Activated CD8-positive, alpha-beta T cell treated with anti-CD3 and anti-CD28 coated beads, Interleukin-2, amount 10 ng/mL, durations not matched to agents 7 days and 5 days (primary cell): ENCODE results near the gene NALCN. TPM values are rescaled to one million over a fixed set of nuclear protein-coding genes. Genes with fewer than 3 reads are reported as not detected.

Experiments used
- ATAC-seq: fragments of 150-1000 bp; cut with Tn5 transposase; one replicate; pipeline ENCODE4 v1.10.0; 2021; ENCODE audit warnings: moderate library complexity
- CTCF ChIA-PET: fragments of 350-600 bp; sonication (Branson Sonifier 250); formaldehyde crosslinking; loops from one replicate; lab custom pipeline; 2021; ENCODE audit warnings: antibody characterized with exemption; lab: Charles Lee
- POLR2A ChIA-PET: fragments of 350-600 bp; sonication (Branson Sonifier 250); formaldehyde crosslinking; loops from one replicate; lab custom pipeline; 2021; ENCODE audit warnings: antibody characterized with exemption; lab: Charles Lee
- DNase-seq: peaks from one replicate; pipeline ENCODE4 v3.0.0-alpha.2; 2020
- H3K27ac Mint-ChIP-seq: one replicate; pipeline ENCODE4 v1.8.0; 2021; ENCODE audit warnings: mild to moderate bottlenecking, mixed read lengths
- H3K27me3 Mint-ChIP-seq: one replicate; pipeline ENCODE4 v1.8.0; 2021; ENCODE audit warnings: low read depth, mixed read lengths
- H3K36me3 Mint-ChIP-seq: one replicate; pipeline ENCODE4 v1.8.0; 2021; ENCODE audit warnings: low read depth, mixed read lengths
- H3K4me1 Mint-ChIP-seq: one replicate; pipeline ENCODE4 v1.8.0; 2021; ENCODE audit warnings: low read depth, mixed read lengths
- H3K4me3 Mint-ChIP-seq: one replicate; pipeline ENCODE4 v1.8.0; 2021; ENCODE audit warnings: mild to moderate bottlenecking, mixed read lengths
- H3K9me3 Mint-ChIP-seq: one replicate; pipeline ENCODE4 v1.8.0; 2022; ENCODE audit warnings: mixed read lengths; ENCODE audit not compliant: insufficient read depth
- total RNA-seq, 2 experiments: library from RNA; stranded (reverse); gene quantifications; one replicate each; pipeline ENCODE4 v1.2.3, GENCODE V29; 2021

Gene NALCN
- not detected for total RNA-seq

DNA sequence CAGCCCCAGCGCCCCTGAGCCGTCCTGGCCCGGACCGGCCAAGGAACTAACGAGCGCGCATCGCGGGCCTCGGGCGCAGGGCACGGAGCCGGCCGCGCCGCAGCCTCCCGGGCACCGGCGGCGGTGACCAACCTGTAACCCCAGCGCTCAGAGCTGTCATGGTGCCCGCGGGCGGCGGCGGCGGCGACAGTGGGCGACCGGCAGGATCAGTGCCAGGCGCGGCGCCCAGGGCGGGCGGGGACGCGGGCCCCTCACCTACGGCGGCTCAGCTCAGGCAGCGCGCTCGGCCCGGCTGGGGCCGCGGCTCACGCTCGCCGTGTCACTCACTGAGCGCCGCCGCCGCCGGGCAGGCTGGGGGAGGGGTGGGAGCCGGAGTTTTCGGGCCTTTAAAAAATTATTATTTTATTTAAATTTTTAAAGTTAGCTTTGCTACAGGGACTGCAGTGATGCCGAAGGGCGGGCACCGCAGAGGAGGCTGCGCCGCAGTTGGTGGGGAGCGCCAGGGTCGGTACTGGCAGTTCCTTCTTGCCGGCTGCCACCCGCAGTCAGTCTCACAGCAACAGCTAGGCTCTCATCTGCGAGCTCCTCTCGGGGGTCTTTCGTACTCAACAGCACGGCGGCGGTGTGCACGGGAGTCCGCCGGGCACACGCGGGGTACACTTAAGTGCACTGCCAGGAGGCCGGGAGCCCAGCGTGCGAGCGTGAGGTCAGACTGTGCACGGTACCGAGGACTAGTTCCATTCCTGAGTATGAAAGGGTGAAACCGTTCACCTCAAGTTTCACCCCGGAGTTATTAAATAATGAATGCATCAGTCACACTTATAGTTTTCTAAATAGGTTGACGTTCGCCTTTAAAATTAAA lies at the start of gene NALCN:
NALCN (minus strand) TSS at position 328 of the 862 bp plus-strand sequence. CDS start 17,382 bp downstream, outside the sequence.
- Mint-ChIP-seq H3K27ac (no peak within 1 kb of the TSS), H3K9me3 (no peaks in the 10 kb centered on the region), H3K27me3 (peaks cover 31% of the 10 kb centered on the region), H3K36me3 (no peaks in the 10 kb centered on the region), H3K4me1 (no peaks in the 10 kb centered on the region), H3K4me3 (no peak within 1 kb of the TSS)
- peak; percentile 58 for ATAC-seq
- ChIA-PET CTCF (no interaction called here), POLR2A (no interaction called here)
- DNase-seq = no peak

- no peak for DNase-seq
- Mint-ChIP-seq H3K36me3 (no peaks in the 10 kb centered on the region), H3K4me3 (no peak overlapping the region), H3K4me1 (no peaks in the 10 kb centered on the region), H3K27ac (no peak overlapping the region), H3K27me3 (no peaks in the 10 kb centered on the region), H3K9me3 (no peaks in the 10 kb centered on the region)
- ChIA-PET CTCF (no interaction called here), POLR2A (no interaction called here)
- no peak for ATAC-seq
These were observed 49.6 kb upstream of the NALCN start for GRCh38 chr13:101465877-101466276.

DNA sequence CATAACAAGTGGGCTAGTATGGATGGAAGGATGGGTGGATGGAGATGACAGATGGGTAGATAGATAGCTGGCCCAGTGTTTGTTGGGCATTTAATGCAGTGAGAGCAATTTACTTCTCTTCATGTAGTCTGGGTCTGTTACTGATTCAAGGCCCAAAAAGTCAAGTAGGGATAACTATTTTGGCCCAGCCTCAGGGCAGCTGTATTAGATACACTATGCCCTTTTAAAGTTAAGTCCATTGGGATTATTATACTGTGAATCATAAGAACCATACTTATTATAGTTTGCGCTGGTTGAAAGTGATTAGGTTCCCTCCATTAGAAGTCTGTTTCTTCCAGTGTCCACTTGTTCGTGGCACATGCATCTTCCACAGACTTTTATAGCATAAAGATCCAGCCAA lies 40.9 kb upstream of the NALCN start:
- H3K27ac Mint-ChIP-seq = no peak overlapping the region
- H3K36me3 Mint-ChIP-seq = no peaks in the 10 kb centered on the region
- H3K4me1 Mint-ChIP-seq = no peaks in the 10 kb centered on the region
- CTCF ChIA-PET = no interaction called here
- ATAC-seq (no peak), DNase-seq (no peak)
- H3K9me3 Mint-ChIP-seq = no peaks in the 10 kb centered on the region
- no peak overlapping the region for H3K4me3 Mint-ChIP-seq
- peaks cover 16% of the 10 kb centered on the region for H3K27me3 Mint-ChIP-seq
- POLR2A ChIA-PET = no interaction called here

DNA sequence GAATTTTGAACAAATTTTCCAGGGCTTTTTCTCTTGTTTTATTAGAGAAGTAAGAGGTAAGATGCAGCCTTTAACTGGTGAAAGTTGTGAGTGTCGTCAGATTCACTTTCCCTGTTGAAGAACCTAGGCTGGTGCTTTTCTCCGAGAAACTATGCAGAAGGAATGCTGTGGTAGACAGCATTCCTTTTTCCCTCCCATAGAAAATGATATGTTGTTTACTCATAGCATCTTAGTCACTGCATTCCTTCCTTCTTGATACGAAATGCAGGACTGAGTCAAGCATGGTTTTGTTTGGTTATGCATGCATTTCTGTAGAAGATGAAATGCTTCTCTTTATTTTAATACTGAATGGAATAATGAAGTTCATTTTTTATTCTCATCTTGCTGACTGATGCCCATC lies 39.6 kb upstream of the NALCN start:
- Mint-ChIP-seq H3K4me1 (no peaks in the 10 kb centered on the region), H3K27ac (no peak overlapping the region), H3K9me3 (no peaks in the 10 kb centered on the region), H3K36me3 (no peaks in the 10 kb centered on the region), H3K4me3 (no peak overlapping the region), H3K27me3 (peaks cover 16% of the 10 kb centered on the region)
- CTCF ChIA-PET = no interaction called here
- DNase-seq (no peak), ATAC-seq (no peak)
- POLR2A ChIA-PET = no interaction called here

DNA sequence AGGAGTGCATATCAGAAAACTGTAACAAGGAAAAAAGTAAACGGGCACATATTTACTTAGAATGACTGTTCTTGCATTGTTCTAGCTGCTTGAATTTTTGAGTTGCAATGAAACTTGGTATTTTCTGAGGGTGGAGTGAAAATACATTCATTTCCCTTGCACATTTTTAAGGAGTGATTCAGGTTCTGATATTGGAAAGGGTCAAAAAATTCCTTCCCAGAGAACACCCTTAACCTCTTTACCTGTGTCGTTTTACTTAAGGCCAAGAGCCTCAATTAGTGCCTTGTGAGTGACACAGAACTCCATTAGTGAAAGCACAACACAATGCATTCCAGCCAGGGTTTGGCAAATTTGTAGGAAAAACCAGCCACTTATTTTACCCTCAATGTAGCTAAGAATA lies 38.5 kb upstream of the NALCN start:
- POLR2A ChIA-PET = no interaction called here
- no peak overlapping the region for H3K27ac Mint-ChIP-seq

DNA sequence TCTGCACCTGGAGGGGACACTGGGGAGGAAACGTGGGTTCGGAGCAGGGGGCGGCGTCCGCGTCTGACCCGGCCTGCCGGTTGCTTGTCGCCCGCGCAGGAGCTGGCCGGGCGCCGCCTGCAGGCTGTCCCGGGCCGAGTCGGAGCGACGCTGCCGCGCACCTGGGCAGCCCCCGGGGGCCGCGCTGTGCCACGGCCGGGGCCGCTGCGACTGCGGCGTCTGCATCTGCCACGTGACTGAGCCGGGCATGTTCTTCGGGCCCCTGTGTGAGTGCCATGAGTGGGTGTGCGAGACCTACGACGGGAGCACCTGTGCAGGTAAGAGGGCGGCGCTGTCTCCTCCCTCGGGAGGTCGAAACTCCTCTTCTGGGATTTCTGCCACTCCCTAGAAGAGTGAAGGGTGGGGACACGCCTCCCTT lies 37.5 kb upstream of the NALCN start:
- ATAC-seq = no peak
- H3K36me3 Mint-ChIP-seq = no peaks in the 10 kb centered on the region

More for the DNA sequence above, 38.5 kb upstream of the NALCN start:
- Mint-ChIP-seq H3K4me3 (no peak overlapping the region), H3K4me1 (no peaks in the 10 kb centered on the region), H3K27me3 (peaks cover 16% of the 10 kb centered on the region), H3K9me3 (no peaks in the 10 kb centered on the region), H3K36me3 (no peaks in the 10 kb centered on the region)
- CTCF ChIA-PET = no interaction called here
- no peak for DNase-seq
- ATAC-seq = no peak

DNA sequence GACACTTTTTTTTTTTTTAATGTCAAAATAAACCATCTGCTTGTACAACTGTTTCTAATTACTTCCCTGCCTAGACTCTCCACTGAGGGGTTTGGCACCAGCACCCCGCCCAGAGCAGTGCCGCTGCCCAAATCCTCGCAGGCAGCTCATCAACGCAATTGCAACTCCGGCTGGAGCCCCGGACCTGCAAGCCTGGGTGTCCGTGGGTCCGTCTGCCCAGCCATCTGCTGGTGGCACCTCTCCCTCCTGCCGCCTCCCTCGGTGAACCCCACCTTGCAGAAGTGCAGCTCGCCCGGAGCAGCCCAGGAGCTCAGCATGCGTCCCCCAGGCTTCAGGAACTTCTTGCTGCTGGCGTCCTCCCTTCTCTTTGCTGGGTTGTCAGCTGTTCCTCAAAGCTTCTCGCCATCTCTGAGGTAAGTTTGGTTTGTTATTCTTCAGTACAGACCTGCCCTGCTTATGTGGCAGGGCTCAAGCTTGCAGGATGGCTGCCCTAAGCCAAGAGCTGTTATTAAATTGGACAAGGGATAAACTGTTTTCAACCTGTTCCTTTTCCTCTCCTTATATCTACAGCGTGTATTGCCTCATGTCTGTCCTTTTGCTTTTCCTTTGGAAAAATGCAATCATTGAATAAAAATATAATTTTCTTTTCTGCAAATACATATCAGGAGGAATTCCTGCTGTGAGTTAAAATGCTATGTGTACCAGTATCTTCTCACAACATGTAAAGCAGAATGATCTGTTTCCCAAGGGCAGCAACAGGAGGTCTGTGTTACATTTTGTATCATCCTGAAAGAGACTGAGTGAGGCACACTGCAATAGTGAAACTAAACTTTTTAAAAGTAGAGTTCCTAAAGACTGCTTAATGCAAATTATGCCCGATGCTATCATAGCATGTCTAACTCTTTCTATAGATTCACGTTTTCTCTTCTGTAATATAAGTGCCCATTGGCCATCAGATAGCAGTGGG lies 36.5 kb upstream of the NALCN start, which contains the start of gene ITGBL1:
ITGBL1 (plus strand) TSS at position 157 of the 967 bp plus-strand sequence; CDS start at position 316, 159 bp downstream.
- no peaks in the 10 kb centered on the region for H3K4me1 Mint-ChIP-seq
- H3K36me3 Mint-ChIP-seq = no peaks in the 10 kb centered on the region
- no peak within 1 kb of the TSS for H3K27ac Mint-ChIP-seq
- POLR2A ChIA-PET = no interaction called here
- H3K27me3 Mint-ChIP-seq = peaks cover 16% of the 10 kb centered on the region
- DNase-seq = no peak
- ATAC-seq = no peak
- H3K9me3 Mint-ChIP-seq = no peaks in the 10 kb centered on the region
- CTCF ChIA-PET = no interaction called here
- H3K4me3 Mint-ChIP-seq = no peak within 1 kb of the TSS

More for the DNA sequence above, 37.5 kb upstream of the NALCN start:
- ChIA-PET POLR2A (no interaction called here), CTCF (no interaction called here)
- no peaks in the 10 kb centered on the region for H3K9me3 Mint-ChIP-seq
- no peak for DNase-seq
- no peak overlapping the region for H3K4me3 Mint-ChIP-seq
- H3K4me1 Mint-ChIP-seq = no peaks in the 10 kb centered on the region
- H3K27ac Mint-ChIP-seq = no peak overlapping the region
- peaks cover 16% of the 10 kb centered on the region for H3K27me3 Mint-ChIP-seq

DNA sequence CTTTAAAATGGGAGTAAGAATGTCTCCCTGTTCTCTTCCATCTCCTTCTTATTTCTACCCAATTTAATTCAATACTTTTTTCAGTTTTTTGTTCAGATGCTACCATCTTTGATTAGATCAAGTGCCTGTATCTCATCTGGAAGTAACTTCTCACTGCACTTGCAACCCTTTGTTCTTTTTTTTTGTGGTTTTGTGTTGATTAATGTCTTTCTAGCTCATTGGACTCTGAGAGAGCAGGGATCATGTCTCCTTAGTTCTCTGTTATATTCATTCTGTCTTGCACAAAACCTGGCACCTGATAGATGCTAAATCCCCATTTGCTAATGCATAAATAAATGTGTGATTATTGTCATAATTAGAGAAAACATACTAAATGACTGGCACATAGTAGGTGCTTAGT lies 35.3 kb upstream of the NALCN start:
- H3K36me3 Mint-ChIP-seq = no peaks in the 10 kb centered on the region
- no peak overlapping the region for H3K4me3 Mint-ChIP-seq
- POLR2A ChIA-PET = no interaction called here
- CTCF ChIA-PET = no interaction called here
- DNase-seq (no peak), ATAC-seq (no peak)
- no peaks in the 10 kb centered on the region for H3K9me3 Mint-ChIP-seq
- no peak overlapping the region for H3K27ac Mint-ChIP-seq
- H3K4me1 Mint-ChIP-seq = no peaks in the 10 kb centered on the region
- peaks cover 14% of the 10 kb centered on the region for H3K27me3 Mint-ChIP-seq

DNA sequence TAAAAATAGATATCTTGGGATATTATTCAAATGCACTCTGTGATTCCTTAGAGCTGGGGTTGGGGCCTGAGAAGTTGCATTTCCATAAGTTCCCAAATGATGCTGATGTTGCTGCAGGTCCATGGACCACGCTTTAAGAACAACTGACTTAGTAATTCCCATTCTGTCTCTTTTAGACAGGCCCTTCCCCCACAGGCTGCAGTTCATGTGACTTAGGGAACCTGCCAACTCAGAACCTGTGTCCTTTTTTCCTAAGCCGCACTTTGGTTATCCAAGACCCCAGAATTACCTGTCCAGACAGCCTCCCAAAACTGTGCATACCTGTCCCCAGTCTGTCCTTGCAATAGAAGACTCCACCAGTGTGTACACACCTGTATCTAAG lies 34.4 kb upstream of the NALCN start:
- DNase-seq (no peak), ATAC-seq (no peak)
- H3K4me1 Mint-ChIP-seq = no peaks in the 10 kb centered on the region
- H3K4me3 Mint-ChIP-seq = no peak overlapping the region
- H3K27ac Mint-ChIP-seq = no peak overlapping the region
- POLR2A ChIA-PET = no interaction called here
- no peaks in the 10 kb centered on the region for H3K36me3 Mint-ChIP-seq
- peaks cover 14% of the 10 kb centered on the region for H3K27me3 Mint-ChIP-seq
- CTCF ChIA-PET = no interaction called here
- no peaks in the 10 kb centered on the region for H3K9me3 Mint-ChIP-seq

DNA sequence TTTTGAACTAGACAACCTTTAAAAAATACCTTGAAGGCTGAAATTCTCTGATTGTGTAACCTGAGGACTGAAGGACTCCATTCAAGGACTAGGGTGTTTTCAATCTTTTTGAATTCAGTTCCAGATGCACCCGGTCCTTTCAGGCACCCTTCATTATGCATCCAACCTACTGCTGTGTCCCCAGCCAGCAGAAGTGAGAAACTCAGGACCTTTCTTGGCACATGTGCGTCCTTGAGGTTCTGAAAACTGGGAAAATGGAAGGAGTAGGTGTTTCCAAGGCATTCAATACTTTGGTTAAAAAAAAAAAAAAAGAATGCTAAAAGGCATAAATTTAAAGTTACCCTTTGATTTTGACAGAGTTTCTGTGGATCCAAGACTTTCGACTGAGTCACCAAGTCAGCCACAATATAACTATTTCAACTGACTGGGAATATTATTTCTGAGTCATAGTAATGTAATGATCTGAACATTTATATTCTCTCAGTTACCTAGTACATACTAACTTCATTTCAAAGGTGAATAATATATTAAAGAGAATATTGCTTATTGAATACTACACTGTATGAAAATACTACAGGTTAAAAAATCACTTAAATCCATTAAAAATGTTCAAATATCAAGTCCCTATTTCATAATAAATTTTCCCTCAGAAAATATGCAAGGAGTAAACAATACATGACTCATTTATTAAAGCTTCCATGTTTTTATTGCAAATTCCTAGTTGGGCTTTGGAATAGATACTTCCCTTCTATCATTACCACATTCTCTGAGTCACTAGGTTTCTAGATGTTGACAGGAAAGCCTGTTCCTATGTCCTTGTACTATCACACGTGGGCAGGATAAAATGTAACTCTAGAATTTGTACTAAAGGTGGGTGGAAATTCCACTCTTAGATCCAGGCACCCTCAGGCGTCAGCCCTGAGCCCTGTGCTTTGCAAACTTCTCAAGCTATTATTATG lies 33.8 kb upstream of the NALCN start:
- DNase-seq = no peak
- no peaks in the 10 kb centered on the region for H3K4me1 Mint-ChIP-seq
- H3K9me3 Mint-ChIP-seq = no peaks in the 10 kb centered on the region
- H3K27me3 Mint-ChIP-seq = peaks cover 16% of the 10 kb centered on the region
- ChIA-PET POLR2A (no interaction called here), CTCF (no interaction called here)
- H3K36me3 Mint-ChIP-seq = no peaks in the 10 kb centered on the region
- no peak for ATAC-seq
- no peak overlapping the region for H3K27ac Mint-ChIP-seq
- H3K4me3 Mint-ChIP-seq = no peak overlapping the region

DNA sequence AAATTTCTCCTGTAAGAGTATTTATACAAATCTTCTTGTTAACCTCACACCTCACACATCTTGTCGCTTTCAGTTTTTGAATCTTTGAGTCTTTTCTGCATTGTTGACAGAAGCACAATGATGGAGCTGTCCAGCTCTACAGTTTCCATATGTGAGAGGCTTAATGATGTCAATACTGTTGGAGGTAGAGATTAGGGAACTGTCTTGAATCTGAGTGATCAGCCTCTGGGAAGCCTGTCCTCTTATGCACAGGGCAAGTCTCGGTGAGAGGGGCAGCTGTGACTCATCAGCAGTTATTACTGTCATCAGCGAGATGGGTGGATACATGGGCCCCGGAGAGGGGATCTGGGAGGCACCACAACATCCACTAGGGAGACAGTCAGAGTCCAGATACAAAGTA lies 31.5 kb upstream of the NALCN start:
- H3K36me3 Mint-ChIP-seq = no peaks in the 10 kb centered on the region
- DNase-seq = no peak
- H3K4me1 Mint-ChIP-seq = no peaks in the 10 kb centered on the region
- ChIA-PET POLR2A (no interaction called here), CTCF (no interaction called here)
- H3K4me3 Mint-ChIP-seq = no peak overlapping the region
- peaks cover 4% of the 10 kb centered on the region for H3K27me3 Mint-ChIP-seq
- H3K27ac Mint-ChIP-seq = no peak overlapping the region
- no peak for ATAC-seq
- no peaks in the 10 kb centered on the region for H3K9me3 Mint-ChIP-seq
